Stimulated activated CD8-positive, alpha-beta memory T cell treated with anti-CD3 and anti-CD28 coated beads, Interleukin-2, amount 100 ng/mL, for 1 hour (primary cell): ENCODE results near the gene UBE2E1.
"Not testable (repeated sequence)": the region's sequence is repeated elsewhere in the genome, so short reads cannot be mapped to it uniquely, and the experiment has no call there.

ENCODE experiments used
- DNase-seq, 2 donors: peaks; one replicate each; pipeline ENCODE4 v3.0.0-alpha.2; 2020; ENCODE audit warnings: low read depth in 2 of 2

The UBE2E1 gene

DNA sequence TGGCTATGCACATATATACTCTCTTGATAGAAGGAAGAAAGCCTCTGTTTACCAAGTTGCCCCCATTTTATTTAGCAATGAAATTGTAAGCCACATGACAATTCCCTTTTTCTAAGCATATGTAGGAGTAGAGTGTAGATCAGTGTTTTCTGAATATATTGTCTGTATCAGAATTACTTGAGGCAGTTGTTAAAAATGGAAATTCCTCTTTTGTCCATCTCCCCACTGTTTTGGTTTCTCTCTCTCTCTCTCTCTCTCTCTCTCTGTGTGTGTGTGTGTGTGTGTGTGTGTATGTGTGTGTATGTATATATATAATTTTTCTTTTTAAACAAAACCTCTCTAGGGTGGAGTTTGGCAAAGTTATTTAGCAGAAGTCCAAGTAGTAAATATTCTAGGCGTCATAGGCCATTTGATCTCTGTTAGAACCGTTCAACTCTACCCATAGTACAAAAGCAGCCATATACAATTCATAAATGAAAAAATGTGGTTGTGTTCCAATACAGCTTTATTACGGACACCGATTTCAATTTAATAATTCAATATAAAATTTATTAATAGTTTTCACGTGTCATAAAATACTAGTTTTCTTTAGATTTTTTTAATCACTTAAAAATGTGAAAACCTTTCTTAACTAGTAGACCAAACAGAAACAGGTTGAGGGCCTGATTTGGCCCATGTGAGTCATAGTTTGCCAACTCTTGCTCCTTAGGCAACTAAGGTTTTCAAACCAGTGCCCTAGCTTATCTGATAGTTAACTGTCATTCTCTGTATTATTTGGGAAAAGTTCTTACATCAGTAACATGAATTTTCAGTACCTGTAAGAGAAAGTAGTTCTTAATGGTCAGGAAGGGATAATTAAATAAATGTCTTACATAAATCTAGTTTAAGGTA is 39.8 kb downstream of the UBE2E1 start:
- DNase-seq = no peak

- DNase-seq = not testable (repeated sequence)
Observed at GRCh38 chr3:23849462-23849861, 43.7 kb downstream of the UBE2E1 start.

DNA sequence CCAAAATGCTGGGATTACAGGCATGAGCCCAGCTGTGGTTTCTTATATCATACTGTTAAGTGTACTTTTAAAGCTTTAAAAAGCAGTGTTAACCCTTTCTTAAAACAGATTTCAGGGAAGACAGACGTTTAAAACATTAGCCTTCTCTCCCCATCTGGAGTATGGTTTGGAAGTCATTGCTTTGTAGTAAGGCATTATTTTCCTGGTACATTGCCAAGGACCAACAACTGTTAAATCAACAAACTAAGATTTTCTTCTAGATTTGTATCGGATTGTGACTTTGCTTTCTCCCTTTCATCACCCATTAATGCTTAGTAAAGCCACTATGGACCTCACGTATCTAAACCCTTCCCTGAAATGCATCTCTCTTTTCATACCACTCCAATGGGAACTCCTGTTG is 50.5 kb downstream of the UBE2E1 start:
- no peak for DNase-seq

DNA sequence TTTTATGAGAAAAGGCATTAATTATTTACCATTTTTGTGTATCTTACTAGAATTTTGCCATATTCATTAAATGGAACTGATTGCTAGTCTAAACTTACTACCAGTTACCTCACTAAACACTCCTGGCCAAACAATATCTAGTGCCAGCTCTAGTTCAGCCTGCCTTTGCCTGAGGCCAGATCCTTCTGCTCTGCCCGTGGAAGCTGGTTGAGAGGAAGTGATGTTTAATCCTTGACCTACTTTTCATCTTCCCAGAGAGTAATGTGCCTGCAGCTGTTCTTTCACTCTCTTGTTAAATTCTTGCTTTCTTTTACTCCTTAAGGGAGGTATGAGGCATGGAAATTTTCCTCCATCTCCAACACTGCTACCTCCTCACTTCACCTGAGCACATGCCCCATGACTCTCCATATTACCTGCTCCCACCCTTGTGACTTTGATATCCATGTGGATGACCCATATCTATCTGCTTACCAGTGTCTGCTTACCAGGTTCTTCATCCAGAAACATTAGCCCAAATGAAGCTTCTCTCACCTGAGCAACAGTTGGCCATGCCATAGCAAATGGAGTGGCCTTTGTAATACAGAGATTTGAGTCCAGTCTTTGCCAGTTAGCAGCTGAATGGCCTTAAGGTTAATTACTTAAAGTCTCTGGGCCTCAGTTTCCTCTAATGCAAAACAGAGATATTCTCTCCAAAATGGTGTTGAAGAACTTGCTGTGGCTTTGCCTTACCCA is 53.4 kb downstream of the UBE2E1 start:
- DNase-seq = no peak

- no peak for DNase-seq
Observed at GRCh38 chr3:23859839-23860382, 54.2 kb downstream of the UBE2E1 start.

GRCh38 chr3:23861689-23862088 is 55.9 kb downstream of the UBE2E1 start:
- no peak for DNase-seq

GRCh38 chr3:23863060-23863459 is 57.3 kb downstream of the UBE2E1 start:
- DNase-seq = no peak

- DNase-seq = no peak
Observed at GRCh38 chr3:23864931-23865330, 59.2 kb downstream of the UBE2E1 start.

GRCh38 chr3:23865595-23866396 is 60.0 kb downstream of the UBE2E1 start:
- no peak for DNase-seq

DNA sequence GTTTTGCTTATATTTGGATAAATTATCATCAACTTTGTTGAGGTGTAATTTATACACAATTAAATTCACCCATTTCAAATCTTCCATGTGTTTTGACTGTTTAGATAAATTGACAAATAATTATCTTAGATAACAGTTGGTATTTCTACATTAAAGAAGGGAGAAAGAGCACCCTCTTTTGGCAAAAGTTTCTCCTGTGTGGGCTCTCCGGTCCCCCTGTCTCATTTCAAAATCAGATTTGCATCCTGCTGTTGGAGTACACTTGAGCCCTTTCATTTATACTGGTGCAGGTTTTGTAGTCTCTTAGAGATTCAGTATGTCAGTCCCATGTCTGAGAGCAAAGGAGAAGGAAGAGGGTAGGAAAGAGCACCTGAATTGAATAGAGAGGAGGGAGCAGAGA is 61.6 kb downstream of the UBE2E1 start:
- DNase-seq = no peak

GRCh38 chr3:23867838-23868237 is 62.1 kb downstream of the UBE2E1 start:
- no peak for DNase-seq

GRCh38 chr3:23869977-23870662 is 64.4 kb downstream of the UBE2E1 start:
- DNase-seq = no peak

GRCh38 chr3:23870663-23871043 is 64.9 kb downstream of the UBE2E1 start:
- DNase-seq = not testable (repeated sequence)

GRCh38 chr3:23871361-23871760 is 65.6 kb downstream of the UBE2E1 start:
- DNase-seq = not testable (repeated sequence)

DNA sequence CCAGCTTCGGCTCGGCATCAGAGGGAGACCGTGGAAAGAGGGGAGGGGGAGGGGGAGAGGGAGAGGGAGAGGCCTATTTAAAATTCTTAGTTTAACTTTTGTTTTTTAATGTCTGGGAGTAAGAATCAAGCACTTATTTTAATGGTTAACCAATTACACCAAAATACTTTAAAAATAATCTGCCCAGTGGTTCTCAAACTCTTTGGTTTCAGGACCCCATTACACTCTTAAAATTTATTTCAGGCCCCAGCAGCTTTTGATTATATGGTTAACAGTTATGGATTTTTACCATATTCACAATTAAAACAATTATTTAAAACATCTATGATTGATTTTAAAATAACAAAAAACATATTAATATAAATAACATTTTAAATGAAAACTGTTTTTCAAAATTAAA is 66.6 kb downstream of the UBE2E1 start:
- DNase-seq = no peak

GRCh38 chr3:23873941-23874340 is 68.2 kb downstream of the UBE2E1 start:
- no peak for DNase-seq

DNA sequence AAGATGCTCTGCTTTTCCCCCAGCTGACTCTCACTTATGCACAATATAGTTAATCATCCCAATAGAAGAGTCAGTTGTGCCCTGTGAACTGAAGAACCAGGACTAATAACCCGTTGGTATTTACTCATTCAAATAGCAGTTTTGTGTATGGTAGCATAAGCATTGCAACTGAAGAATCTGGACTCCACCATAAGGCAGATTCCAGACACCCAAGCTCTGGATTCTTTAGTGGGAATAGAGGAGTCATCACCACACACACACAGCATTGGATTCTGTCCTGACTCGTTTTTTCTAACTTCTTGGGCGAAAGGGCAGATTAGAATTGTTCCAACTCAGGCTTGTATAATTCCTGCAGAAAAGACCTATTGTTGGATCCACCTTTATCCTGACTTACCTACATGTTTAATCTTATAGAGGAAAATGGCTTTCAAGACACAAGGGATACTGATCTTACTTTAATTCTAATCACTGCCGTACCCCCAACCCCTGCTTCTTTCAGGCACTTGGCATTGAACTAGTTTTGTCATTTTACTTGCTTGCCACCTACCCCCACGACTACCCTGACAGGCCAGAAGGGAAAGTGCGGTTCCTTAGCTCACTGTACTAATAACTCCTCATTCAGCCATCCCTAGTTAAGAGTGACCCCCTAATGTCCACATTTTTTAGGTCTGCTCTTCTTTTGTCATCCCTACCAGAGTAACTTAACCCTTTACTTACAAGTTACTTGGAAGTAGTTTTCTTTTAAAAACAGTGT is 68.8 kb downstream of the UBE2E1 start:
- DNase-seq = no peak

GRCh38 chr3:23875113-23875725 is 69.5 kb downstream of the UBE2E1 start:
- no peak for DNase-seq

GRCh38 chr3:23876923-23877322 is 71.2 kb downstream of the UBE2E1 start:
- DNase-seq = no peak

DNA sequence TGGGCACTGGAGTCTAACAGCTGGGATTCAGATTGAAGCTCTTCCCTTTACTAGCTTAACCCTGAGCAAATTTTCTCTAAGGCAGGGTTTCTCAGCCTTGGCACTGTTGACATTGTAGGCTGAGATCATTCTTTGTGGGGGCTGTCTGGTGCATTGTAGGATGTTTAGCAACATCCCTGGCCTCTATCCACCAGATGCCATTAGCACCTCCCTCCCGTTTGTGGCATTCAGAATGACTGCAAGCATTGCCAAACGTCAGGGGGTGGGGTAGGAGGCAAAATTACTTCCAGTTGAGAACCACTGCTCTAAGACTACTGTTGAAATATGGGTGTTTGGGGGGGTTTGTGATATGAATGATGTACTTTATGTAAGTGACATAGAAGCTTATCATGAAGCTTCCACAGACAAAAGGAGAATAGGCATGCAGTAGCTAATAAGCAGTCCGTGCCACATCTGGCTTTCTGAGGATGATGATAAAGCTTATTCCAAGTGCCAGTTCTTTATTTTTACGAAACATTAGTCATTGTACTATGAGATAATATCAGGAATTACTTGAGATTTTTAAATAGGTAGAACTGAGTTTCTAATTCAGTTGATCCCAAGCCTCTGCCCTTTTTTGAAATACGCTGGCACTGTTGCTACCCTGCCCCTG is 71.7 kb downstream of the UBE2E1 start:
- DNase-seq = no peak
